SK-N-MC (cell line): ENCODE results near the gene NR4A3.

Experiments
- EZH2 ChIP-seq: fragments of 200-600 bp; sonication (generic); IDR thresholded peaks from one replicate; pipeline ENCODE4 v1.6.1; 2017; ENCODE audit warnings: antibody characterized with exemption
- FOXP2 ChIP-seq: optimal IDR thresholded peaks from 2 replicates; pipeline ENCODE3; 2011; ENCODE audit warnings: mild to moderate bottlenecking, moderate library complexity; ENCODE audit not compliant: insufficient read depth; ENCODE audit errors: extremely low read length, control extremely low read depth
- POLR2AphosphoS5 ChIP-seq: IDR thresholded peaks from 2 replicates; pipeline ENCODE4 v1.6.1; 2012; ENCODE audit warnings: mild to moderate bottlenecking, low read depth, low read length, borderline replicate concordance

DNA sequence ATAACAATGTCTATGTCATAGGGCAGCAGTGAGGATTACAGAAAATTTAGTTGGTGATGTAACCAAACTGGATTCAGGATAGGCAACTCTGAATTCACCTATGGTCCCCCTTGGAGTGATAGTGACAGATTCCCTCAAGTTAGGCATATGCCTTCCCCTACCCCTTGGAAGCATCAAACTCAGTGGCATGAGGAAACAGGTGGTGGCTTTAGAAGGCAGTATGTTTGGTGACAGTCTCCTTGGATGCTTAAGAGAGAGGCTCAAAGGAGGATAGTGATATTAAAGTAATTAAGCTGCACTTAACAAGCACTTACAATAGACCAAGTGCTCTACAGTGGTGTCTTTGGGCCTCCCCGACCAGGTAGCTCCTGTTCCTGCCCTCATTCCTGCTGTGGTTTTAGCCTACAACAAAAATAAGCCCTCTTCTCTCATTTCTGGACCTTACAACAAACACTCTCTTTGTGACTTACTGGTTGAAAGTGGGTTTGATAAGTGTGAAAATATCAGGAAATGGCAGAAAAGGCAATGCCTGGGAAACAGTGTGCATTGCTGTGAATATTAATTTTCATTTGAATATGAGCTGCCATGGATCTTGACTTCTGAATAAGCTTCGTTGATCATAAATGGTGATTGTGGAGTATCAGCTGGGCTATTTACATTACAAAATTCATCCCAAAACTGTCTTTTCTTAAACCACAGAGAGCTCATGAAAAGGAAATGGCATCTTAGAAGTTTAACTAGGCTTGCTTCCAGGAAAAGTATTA lies 29.2 kb downstream of the NR4A3 start:
- TF ChIP-seq EZH2 (no peak), POLR2AphosphoS5 (no peak), FOXP2 (no peak)
